GF-D8 (cell line): Measurements from ENCODE around the gene CA4.
"Not testable (repeated sequence)": the region's sequence is repeated elsewhere in the genome, so short reads cannot be mapped to it uniquely, and the experiment has no call there.

Experiments
- DNase-seq: peaks from one replicate; lab custom pipeline; 2025; lab: John Stamatoyannopoulos, UW

Gene CA4

DNA sequence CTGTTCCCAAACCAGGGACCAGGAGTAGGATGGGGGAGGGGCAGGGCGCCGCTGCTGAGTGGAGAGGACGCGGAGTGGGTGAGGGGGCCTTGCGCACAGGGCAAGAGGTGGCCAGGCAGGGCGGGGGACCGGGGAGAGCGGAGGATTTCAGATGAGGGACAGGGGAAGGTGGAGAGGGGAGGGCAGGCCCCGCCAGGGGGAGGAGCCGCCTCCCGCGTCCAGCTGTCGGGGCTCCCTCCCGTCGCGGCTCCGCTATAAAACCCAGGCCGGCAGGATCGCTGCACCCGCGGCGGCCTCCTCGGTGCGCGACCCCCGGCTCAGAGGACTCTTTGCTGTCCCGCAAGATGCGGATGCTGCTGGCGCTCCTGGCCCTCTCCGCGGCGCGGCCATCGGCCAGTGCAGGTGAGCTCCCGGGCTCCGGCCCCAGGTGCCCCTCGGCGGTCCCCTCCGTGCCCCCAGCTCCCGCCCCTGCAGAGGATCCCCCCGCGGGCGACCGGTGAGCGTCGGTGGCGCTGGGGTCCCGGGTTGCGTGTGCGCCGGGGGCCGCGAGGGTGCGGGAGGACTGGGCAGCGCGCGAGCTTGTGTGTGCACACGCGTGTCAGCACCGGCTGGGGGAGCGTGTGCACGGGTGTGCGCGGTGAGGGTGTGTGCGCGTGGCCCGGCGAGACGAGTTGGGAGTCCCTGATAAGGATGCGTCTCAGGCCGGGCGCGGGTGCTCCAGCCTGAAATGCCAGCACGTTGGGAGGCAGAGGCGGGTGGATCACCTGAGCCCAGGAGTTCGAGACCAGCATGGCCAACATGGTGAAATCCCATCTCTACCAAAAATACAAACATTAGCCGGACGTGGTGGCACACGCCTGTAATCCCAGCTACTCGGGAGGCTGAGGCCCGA lies at the start of gene CA4:
Gene CA4 (plus strand): TSS at position 283 of the 892 bp plus-strand sequence. CDS start 62 bp downstream, at position 345.
- no peak for DNase-seq

DNA sequence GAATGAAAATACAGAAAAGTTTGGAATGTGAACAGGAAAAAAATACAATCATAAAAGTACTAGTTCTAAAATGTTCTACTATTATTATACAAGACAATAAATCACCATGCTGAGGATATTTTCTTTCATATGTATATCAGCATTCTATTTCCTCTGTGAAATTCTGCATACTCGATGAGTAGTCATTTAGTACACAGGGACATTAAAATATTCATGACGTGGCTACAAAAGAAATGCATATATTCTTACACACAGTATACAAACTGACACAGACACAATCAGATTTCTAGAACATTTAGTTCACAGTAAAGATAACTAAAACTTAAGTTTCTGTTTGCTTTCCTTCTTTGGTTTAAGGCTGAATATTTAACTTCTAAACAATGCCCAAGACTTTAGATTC lies 49.2 kb upstream of the CA4 start:
- not testable (repeated sequence) for DNase-seq

DNA sequence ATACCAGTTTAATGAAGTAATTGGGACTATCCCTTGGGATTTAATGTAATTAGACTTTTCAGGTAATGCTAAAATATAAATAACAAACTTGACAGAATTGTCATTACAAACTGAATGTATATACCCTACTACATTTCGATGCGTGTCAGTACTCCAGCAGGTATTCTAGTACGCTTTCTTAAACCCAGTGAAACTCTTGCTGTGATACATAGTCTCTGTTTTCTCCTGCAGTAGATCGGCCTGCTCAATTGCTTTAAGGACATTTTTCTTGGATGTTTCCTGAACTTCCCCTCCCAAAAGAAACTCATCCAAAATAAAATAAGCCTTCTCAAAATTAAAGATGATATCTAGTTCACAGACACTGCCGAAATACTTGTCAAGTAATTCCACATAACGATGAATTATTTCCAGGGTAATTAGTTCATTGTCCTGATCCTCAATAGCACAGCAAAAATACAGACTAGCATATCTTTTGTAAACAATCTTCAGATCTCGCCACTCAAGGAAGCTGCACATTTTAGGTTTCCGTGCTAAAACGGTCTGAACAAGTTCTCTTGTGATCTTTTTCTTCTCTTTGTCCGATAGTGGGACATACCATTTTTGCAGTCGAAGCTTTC lies 47.6 kb upstream of the CA4 start:
- not testable (repeated sequence) for DNase-seq

DNA sequence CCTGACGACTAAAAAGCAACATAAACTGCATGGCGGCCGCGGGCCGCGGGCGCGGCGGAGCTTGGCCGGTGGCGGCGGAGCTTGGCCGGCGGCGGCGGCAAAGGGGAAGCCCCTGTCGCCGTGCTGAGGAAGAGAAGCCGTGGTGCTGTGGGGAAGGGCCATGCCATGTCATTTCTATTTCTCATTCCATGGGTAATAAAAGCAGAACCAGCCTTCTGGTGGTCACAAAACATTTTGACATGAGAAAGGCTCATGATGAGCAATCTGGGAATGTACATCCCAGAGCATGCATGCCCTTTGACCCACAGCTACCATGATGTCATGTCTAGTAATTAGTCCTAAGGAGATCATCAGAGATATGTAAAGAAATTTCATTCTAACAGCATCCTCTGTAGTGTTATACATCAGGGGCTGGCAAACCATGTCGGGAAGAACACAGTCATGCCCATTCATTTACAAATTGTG lies 47.1 kb upstream of the CA4 start:
- peak; percentile 26 for DNase-seq

DNA sequence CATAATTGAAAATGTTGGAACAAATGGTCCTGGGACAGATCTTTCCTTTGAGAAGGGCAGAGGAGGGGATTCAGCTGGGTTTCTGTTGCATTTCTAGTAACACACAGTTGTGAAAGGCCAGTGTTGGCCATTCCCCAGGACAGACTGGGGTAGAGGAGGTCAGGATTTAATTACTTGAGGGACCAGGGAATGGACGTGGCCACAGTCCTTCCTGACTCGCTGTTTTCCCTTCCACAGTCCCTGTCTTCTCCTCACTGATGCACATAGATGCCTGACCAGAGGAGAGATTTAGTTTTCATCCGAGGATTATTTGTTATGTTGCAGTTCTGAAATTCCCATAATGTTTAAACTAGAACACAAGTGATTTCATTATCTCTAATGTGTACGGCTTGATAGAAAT lies 45.8 kb upstream of the CA4 start:
- DNase-seq: no peak

DNA sequence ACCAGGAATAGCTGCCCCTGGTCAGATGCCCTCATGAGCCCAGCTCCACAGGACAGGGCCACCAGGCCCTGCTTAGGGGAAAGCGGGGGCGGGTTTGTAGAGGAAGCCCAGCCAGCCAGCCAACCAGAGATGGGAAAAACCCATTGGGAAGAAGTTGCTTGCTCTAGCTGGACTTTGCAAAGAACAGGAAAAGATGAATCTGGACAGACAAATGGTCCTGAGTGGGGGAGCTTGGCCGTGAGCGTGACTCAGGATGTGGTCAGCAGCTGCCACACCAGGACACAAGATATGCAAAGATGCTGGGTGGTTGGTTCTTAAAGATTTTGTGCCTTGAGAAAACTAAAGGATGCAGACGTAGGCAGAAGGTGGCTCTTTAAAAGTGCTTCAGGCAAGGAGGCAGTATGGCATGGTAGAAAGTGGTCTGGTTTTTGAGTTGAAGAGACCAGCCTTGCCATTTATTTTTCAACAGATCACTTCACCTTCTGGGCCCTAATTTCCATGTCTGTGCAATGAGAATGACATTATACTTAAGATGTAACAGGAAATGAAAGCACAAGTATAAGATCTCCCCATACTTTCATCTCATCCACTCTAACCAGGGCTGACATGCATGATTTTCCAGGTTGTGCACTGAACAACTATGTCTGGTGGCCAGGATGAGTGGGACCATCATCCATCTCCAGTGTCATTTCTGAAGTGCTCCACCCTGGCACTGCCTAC lies 43.3 kb upstream of the CA4 start:
- DNase-seq: no peak

DNA sequence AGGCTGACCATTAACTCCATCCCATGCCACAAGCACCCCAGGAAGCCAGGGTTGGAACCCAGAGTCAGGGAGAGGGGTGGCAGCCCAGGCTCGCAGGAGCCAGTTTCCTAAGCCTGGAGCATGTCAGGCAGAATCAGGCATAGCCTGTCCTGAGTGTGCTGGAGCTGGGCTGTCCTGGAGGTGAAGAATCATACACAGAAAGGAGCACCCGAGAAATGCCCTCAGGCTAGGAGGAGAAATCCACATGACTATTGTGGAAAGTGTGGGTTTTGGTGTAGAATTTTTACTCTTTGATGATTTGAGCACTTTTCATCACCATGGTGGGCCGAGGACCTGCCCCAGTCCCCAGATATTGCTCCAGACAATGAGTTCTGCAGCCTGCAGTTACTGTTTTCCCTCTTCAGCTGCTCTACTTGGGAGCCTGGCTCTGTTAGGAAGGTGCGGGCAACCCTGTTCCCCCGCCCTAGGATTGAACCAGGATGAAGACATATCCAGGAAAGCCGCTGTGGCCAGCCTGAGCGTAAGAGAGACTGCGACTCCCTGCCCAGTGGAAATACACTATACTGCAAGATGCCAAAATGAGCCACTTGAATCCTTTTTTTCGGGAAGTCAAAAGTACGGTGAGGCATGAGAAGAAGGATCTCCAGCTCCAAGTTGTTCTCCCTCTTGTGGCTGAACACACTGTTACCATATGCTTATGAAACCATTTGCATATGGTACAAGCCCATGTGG lies 42.1 kb upstream of the CA4 start:
- no peak for DNase-seq

DNA sequence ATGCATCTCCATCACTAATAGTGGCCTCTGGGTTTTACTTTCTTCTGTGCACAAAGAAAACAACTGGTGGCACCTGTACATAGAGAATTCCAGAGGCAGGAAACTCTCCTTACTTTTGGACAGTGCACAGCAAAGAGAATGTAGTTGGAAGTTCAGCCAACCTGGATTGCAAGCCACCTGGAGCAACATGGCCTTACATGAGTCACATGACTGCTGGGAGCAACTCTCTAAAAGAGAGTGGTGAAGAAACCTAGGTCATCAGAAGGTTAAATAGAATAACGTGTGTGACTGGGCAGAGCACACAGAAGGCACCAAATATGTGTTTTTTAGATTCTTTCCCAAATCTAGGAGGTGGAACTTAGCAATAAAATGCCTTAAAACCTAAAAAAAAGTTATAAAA lies 41.5 kb upstream of the CA4 start:
- not testable (repeated sequence) for DNase-seq

DNA sequence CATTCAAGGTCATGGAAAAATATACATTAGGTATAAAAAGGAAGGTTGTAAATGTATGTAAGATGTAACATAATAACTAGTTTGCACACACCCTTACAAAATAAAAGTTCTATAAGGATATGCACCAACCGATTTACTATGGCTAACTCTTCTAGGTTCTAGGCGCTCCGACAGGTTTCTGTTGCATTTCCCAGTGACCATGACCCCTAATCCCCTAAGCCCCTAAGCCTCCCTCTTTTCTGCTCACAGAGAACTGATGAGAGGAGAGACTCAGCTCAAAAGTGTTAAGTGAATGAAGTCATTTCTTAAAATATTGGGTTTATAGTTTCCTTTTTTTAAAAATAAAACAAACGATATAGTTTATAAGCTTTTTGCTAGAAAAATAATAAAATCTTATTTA lies 41.1 kb upstream of the CA4 start:
- DNase-seq: no peak

DNA sequence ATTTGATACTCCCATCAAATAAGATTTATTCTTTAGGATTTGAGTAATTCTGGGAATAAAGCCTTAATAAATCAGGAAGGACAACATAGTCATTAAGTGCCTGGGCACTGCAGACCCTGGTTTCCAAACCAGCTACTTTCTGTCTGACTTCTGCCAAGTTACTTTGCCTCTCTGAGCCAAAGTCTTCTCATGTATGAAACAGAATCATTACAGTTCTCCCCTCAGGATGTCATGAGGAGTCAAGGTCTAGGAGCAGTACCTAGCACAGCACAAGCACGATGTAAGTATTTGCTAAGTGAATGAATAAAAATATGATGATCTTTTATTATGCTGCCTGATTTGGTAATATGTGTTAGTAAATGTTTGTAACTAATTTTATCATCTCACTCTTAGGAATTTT lies 40.6 kb upstream of the CA4 start:
- no peak for DNase-seq

DNA sequence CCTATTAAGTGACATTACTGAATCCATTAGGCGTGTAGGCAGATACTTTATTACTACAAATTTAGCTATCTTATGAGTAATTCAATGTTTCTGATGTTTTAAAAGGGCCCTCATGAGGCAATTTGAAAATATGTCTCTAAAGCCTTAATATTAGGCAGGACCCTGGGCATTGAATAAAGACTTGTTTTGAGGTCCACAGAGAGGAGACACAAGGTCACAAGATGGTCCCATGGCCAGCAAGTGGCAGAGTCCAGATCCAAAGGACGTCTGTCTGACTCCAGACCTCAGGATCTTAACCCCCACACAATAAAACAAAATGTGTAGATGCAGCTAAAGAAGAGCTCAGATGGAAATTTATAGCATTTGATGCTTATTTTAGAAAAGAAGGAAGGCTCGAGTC lies 39.2 kb upstream of the CA4 start:
- no peak for DNase-seq

DNA sequence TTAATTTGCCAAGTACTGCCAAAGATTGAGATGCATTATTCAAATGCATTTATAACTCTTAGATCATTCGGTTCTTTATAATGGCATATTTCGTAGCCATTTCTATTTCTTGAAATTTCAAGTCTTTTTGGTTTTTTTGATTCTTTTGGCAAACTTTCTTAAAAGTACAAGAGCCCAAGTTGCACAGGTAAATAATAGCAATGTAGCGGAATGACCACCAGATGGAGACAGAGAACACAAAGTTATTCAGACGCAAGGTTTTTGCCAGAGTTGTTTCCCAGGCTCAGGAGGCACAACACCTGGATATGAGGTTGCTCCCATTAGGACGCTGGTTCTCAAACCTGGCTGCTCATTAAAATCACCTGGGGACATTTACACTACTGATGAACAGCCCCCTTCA lies 38.1 kb upstream of the CA4 start:
- not testable (repeated sequence) for DNase-seq

DNA sequence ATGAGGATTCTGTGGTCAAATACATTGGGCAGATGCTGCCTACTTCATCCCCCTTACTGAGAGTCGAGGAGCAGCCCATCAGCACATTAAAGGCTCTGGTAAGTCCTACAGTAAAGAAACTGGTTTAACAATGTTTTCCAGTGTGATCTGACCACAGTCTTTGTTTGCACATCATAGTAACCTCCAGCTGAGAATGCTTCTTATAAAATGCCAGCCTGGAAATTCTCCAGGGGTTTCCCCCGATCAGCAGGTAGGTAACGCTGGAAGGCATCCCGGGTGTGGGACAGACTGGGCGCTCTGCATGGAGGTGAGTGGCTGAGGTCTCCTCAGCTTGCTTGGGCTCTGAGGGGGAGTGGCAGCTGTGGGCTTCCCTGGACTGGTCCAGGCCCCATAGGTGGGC lies 34.4 kb upstream of the CA4 start:
- not testable (repeated sequence) for DNase-seq

DNA sequence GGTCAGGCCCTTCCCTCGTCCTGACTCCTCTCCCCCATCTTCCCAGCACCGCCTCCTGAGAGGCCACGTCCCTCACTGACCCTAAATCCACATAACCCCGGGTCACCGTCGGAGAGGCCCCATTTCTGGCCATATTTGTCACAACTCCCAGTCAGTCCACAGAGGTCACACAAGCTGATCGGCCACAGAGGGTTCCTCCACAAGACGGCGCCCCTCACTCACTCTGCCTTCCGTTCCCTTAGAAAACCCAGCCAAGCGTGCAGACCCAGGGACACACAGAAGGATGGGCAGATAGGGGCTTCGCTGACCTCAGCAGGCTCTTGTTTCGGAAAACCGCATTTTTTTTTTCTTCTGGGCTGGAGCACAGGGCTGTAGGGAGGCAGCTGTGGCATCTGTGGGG lies 33.6 kb upstream of the CA4 start:
- not testable (repeated sequence) for DNase-seq

DNA sequence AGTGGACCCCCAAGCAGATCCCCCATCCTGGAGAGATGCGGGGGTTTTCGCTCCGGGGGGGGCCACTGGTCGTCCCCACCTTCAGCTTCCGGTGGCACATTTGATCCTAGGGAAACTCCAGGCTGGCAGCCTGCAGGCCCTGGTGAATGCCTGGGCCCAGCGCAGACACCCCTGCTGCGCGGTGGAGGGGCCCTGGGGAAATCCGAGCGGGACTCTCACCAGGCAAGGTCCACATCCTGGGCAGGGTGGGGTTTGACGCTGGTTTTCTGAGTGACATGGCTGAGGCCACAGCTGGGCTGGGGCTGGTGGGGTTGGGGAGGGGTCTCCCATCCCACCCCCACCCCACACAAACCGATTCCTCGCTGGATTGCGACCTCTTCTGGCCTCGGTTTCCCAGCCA lies 30.6 kb upstream of the CA4 start:
- DNase-seq: not testable (repeated sequence)

DNA sequence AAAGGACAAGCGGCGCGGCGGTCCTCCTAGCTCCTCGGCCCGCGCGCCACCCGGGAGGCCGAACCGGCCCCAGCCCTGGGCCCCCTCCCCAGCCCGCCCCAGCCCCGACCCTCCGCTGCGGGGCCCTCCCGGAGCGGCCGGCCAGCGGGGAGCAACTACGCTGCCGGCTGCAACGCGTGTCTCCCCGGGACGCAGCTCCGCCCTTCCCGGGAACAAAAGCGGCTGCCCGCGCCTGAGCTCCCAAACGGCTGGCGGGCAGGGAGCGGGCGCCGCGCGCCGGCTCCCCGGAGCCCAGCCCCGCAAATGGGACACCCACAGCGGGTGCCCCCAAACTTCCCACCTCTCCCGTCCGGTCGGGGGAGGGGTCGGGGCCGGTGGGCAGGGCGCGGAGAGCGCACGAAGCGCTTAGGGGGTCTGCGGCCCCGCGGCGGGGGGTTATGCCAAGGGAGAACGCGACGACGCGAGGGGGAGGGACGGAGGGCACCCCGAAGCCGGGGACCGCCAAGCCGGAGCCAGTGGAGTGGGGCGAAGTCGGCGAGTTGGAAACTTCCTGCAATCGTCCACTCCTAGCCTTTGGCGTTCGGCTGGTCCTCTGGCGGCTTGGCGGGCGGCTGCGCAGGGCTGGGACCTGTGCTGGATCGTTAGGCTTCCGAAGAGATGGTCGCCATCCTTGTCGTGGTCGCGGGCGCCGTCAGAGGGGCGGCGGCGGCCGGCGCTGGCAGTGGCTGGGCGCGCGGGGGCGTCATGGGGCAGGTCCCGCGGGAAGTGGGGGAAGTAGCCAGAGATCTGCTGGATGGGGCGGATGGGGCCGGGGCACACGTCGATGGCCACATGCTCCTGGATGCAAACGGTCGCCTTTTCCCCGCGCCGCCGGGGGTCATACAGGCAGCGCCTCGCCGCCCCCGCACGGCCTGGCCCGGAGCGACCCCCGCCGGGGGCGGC lies 29.7 kb upstream of the CA4 start:
- DNase-seq: not testable (repeated sequence)

DNA sequence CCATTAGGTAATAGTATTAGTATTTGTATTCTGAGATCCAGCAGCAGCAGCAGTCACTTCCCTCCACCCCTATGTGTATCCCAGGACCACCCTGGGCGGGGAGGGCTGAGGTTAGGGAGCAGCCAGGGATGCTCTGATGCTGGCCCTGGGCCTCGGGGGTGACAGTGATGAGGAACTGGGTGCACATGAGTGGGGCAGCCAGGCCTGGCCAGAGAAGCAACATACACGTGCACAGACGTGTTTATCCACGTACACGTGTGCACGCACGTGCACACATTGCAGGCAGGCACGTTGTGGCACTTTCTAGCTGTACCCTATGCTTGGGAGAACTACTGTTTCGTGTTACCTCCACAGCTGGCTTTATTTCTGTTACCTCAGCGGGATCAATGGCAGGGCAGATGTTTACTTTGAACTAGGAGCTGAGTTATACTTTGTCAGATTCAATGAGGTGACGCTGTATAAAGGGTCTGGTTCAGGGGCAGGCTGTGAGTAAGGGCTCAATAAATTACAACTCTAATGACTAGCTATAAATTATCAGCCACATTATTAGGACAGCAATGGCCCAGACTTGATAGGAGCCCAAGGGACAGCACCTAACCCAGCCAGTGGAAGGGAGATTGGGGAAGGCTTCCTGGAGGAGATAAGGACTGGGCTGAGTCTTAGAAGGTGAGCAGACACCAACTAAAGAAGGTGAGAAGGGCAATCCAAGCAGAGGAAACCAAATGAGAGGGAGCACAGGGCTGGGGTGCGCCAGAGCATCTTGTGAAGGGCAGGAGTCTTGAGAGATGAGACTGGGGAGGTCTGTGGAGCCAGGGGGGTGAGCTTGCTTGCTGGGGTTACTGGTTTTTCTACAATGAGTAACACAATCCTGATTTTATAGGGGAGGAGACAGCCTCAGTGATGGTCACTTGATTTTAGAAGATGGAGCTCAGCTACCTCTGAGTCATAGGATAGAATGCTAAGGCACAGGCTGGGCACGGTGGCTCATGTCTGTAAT lies 22.4 kb upstream of the CA4 start:
- no peak for DNase-seq

DNA sequence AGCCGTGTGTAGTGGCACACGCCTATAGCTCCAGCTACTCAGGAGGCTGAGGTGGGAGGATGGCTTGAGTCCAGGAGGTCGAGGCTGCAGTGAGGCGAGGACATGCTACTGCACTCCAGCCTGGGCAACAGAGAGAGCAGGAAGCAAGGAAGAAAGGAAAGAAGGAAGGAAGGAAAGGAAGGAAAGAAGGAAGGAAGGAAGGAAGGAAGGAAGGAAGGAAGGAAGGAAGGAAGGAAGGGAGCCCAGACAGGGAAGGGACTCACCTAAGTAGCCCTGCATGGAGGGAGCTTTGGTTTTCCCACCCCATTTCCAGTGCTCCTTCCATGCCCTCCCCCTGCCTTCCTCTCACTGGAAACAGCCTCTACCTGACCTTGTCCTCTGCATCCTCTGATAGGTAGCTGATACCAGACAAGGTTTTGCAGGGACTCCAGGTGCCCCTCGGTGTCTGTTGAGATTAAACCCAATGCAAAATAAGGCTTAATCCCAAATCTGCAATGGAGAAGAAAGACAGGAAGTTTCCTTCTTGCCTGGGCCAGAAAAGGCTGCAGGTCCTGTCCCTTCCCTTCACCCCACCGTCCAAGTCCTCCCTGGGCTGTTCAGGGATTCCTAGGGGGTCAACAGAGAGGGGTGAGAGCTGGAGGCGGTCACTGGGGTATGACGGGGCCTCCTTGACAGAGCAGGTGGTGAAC lies 21.5 kb upstream of the CA4 start:
- DNase-seq: no peak

DNA sequence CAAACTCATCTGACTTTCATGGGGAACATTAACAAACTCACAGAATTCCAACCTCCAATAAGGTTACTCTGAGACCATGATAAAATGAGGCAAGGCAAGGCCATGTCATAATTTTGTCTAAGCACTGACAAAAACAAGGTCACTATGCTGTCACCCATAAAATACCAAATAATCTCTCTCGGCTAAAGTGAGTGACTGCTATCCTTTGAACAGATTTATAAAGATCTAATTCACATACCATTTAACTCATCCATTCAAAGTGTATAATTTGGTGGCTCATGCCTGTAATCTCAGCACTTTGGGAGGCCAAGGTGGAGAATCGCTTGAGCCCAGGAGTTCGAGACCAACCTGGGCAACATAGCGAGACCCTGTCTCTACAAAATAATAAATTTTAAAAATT lies 20.6 kb upstream of the CA4 start:
- DNase-seq: no peak
